GM18868 (cell line): Measurements from ENCODE around the gene NCBP2.

Experiments used
- ATAC-seq: cut with Tn5 transposase; IDR thresholded peaks from one replicate; pipeline ENCODE4 v1.9.1; 2021; ENCODE audit warnings: mild to moderate bottlenecking, moderate library complexity; ENCODE audit not compliant: unreplicated experiment

The NCBP2 gene

GRCh38 chr3:196941729-196942225 lies 551 bp downstream of the NCBP2 start:
- ATAC-seq: peak; percentile 22

GRCh38 chr3:196938576-196938975 lies 3.8 kb downstream of the NCBP2 start:
- no peak for ATAC-seq

- ATAC-seq: no peak
Measured at GRCh38 chr3:196938124-196938523, 4.2 kb downstream of the NCBP2 start.

- ATAC-seq: no peak
Measured at GRCh38 chr3:196936288-196936687, 6.0 kb downstream of the NCBP2 start.

- peak; percentile 57 for ATAC-seq
Measured at GRCh38 chr3:196932600-196932999, 9.7 kb downstream of the NCBP2 start.

- peak; percentile 72 for ATAC-seq
Measured at GRCh38 chr3:196931828-196932587, 10.3 kb downstream of the NCBP2 start.

GRCh38 chr3:196931157-196931556 lies 11.2 kb downstream of the NCBP2 start:
- ATAC-seq: no peak

- ATAC-seq: no peak
Measured at GRCh38 chr3:196927571-196928453, 14.5 kb downstream of the NCBP2 start.

GRCh38 chr3:196920733-196921132 lies 21.6 kb downstream of the NCBP2 start:
- ATAC-seq: no peak

GRCh38 chr3:196918968-196919367 lies 23.4 kb downstream of the NCBP2 start:
- ATAC-seq: no peak

GRCh38 chr3:196916995-196917394 lies 25.3 kb downstream of the NCBP2 start:
- no peak for ATAC-seq

- ATAC-seq: no peak
Measured at GRCh38 chr3:196916221-196916620, 26.1 kb downstream of the NCBP2 start.

- no peak for ATAC-seq
Measured at GRCh38 chr3:196915375-196915774, 27.0 kb downstream of the NCBP2 start.

- ATAC-seq: no peak
Measured at GRCh38 chr3:196914866-196915265, 27.5 kb downstream of the NCBP2 start.

- no peak for ATAC-seq
Measured at GRCh38 chr3:196903740-196904139, 38.6 kb downstream of the NCBP2 start.

GRCh38 chr3:196902296-196902695 lies 40.0 kb downstream of the NCBP2 start:
- ATAC-seq: no peak

GRCh38 chr3:196901768-196902167 lies 40.6 kb downstream of the NCBP2 start:
- no peak for ATAC-seq

- ATAC-seq: no peak
Measured at GRCh38 chr3:196896229-196896628, 46.1 kb downstream of the NCBP2 start.

- no peak for ATAC-seq
Measured at GRCh38 chr3:196894557-196895295, 47.6 kb downstream of the NCBP2 start.

GRCh38 chr3:196889844-196890708 lies 52.3 kb downstream of the NCBP2 start:
- ATAC-seq: no peak
